ENCODE measurements around the gene ACKR3. TPM values are rescaled to one million over a fixed set of nuclear protein-coding genes. Genes with fewer than 3 reads are reported as not detected.

Gene ACKR3
- total RNA-seq, 1 donor from 2014 or later, result 56.6 TPM

GRCh38 chr2:236548179-236548921, 21.3 kb upstream of the ACKR3 start:
- H3K4me1 Mint-ChIP-seq (ENCODE audit: low read depth), result peaks cover 46% of the 10 kb centered on the region
- H3K27ac Mint-ChIP-seq (ENCODE audit: unreplicated experiment), result peak overlapping the region; percentile 87
- no peak for TF ChIP-seq CTCF (IDR thresholded peaks at IDR 0.05)
- no peak overlapping the region for H3K4me3 Mint-ChIP-seq (ENCODE audit: unreplicated experiment)
- H3K27me3 Mint-ChIP-seq (ENCODE audit: low read depth), result no peaks in the 10 kb centered on the region
- DNase-seq (ENCODE audit: low spot score), result no peak
- peaks cover 6% of the 10 kb centered on the region for H3K9me3 Mint-ChIP-seq (ENCODE audit: low read depth)
- peaks cover 4% of the 10 kb centered on the region for H3K36me3 Mint-ChIP-seq (ENCODE audit: low read depth)

DNA sequence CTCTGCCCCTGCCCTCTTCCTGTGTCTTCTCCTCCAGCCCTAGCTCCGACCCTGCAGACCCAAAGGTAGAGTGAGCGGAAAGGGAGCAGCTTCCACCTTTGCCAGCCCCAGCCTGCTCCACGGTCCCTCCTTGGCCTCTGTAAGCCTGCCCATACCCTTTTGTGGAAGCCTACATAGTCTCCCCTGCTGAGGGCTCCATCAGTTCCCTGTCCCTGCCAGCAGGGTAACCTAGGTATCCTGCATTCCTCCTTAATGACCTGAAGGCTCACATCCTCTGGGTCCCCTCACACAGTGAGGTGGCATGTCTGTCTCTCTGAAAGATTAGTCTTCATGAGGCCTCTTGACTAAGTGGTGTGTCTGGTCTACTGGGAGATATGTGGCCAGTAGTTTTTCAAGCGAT, 20.5 kb upstream of the ACKR3 start:
- H3K27ac Mint-ChIP-seq (ENCODE audit: unreplicated experiment), result no peak overlapping the region
- peaks cover 4% of the 10 kb centered on the region for H3K36me3 Mint-ChIP-seq (ENCODE audit: low read depth)
- peaks cover 54% of the 10 kb centered on the region for H3K4me1 Mint-ChIP-seq (ENCODE audit: low read depth)
- H3K27me3 Mint-ChIP-seq (ENCODE audit: low read depth), result no peaks in the 10 kb centered on the region
- no peak for DNase-seq (ENCODE audit: low spot score)
- TF ChIP-seq CTCF (IDR thresholded peaks at IDR 0.05), result no peak
- H3K9me3 Mint-ChIP-seq (ENCODE audit: low read depth), result peaks cover 11% of the 10 kb centered on the region
- no peak overlapping the region for H3K4me3 Mint-ChIP-seq (ENCODE audit: unreplicated experiment)

GRCh38 chr2:236550290-236550689, 19.3 kb upstream of the ACKR3 start:
- no peak for DNase-seq (ENCODE audit: low spot score)
- H3K27me3 Mint-ChIP-seq (ENCODE audit: low read depth), result no peaks in the 10 kb centered on the region

DNA sequence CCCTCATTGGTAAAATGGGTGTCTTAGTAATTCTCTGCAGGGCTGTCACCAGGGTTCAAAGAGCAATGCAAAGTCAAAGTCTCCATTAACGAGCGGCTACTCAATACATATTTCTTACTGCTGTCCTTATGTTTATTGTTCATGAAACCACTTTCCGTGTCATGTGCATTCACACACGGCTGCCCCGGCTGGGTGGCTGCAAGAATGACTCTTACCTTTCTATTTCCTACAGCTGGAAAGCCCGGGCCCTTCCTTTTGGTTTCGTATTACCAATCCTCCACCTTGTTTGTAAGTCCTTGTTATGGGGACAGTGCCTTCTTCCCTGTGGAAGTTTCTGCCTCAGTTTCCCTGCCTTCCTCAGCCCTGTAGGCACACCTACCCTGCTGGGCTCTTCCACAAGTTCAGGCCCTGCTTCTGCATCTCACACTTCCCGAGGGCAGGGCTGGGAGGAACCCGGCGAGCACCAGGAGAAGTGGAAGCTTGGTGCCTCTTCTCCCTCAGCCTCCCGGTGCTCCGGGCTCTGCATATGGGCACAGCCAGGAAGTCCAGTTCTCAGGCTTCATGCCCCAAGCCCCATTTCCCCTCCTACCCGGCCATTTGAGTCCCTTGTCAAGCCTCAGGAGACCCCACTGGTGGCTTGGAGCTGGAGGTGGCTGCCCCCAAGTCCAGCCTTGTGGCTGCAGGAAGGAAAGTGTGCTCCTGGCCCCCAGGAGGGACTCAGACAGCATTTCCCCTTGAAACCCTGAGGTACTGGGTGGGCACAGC, 18.7 kb upstream of the ACKR3 start:
- TF ChIP-seq CTCF (IDR thresholded peaks at IDR 0.05), result no peak
- no peak overlapping the region for H3K27ac Mint-ChIP-seq (ENCODE audit: unreplicated experiment)

More at GRCh38 chr2:236550290-236550689, 19.3 kb upstream of the ACKR3 start:
- Mint-ChIP-seq H3K4me1 (ENCODE audit: low read depth) (peaks cover 55% of the 10 kb centered on the region), H3K9me3 (ENCODE audit: low read depth) (peaks cover 17% of the 10 kb centered on the region), H3K36me3 (ENCODE audit: low read depth) (peaks cover 6% of the 10 kb centered on the region), H3K27ac (ENCODE audit: unreplicated experiment) (no peak overlapping the region), H3K4me3 (ENCODE audit: unreplicated experiment) (no peak overlapping the region)
- no peak for TF ChIP-seq CTCF (IDR thresholded peaks at IDR 0.05)

DNA sequence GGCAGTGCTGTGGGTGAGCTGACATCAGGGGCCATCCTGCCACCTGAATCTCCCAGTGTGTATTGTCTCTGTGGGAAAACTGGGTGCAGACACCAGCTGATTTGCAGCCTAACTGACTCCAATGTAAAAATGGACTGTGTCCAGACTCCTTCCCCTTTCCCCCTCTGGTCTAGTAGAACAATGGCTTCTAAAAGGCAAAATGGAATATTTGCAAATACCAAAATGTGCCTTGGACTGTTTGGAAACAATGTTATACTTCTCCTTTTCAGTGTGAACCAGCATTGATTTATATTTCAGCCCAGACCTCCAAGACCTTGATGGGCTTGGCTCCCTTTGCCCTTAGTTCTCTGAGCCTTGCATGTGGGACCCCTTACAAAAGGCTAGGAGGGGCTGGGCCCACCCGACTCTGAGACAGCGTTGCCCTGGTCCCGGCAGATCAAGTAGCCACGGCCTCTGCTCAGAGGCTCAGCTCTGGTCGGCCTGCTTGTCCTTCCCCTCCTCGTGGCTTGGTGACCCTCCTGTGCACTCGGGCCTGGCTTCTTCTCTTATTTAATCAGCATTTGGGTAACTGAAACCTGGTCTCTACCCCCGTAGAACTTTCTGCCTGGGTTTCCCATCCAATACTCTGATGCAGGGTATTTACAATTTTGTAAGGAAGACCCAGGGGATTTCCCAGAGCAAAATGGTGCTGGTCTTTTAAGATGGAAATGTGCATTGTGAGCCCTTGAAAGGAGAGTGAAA, 18.0 kb upstream of the ACKR3 start:
- peaks cover 55% of the 10 kb centered on the region for H3K4me1 Mint-ChIP-seq (ENCODE audit: low read depth)
- no peaks in the 10 kb centered on the region for H3K27me3 Mint-ChIP-seq (ENCODE audit: low read depth)
- H3K27ac Mint-ChIP-seq (ENCODE audit: unreplicated experiment), result no peak overlapping the region
- no peak for TF ChIP-seq CTCF (IDR thresholded peaks at IDR 0.05)
- peak; percentile 80 for DNase-seq (ENCODE audit: low spot score)
- H3K4me3 Mint-ChIP-seq (ENCODE audit: unreplicated experiment), result no peak overlapping the region
- peaks cover 7% of the 10 kb centered on the region for H3K36me3 Mint-ChIP-seq (ENCODE audit: low read depth)
- peaks cover 18% of the 10 kb centered on the region for H3K9me3 Mint-ChIP-seq (ENCODE audit: low read depth)

More for the DNA sequence above, 18.7 kb upstream of the ACKR3 start:
- H3K9me3 Mint-ChIP-seq (ENCODE audit: low read depth), result peaks cover 18% of the 10 kb centered on the region
- no peaks in the 10 kb centered on the region for H3K27me3 Mint-ChIP-seq (ENCODE audit: low read depth)
- H3K36me3 Mint-ChIP-seq (ENCODE audit: low read depth), result peaks cover 7% of the 10 kb centered on the region
- DNase-seq (ENCODE audit: low spot score), result peak; percentile 85
- H3K4me1 Mint-ChIP-seq (ENCODE audit: low read depth), result peaks cover 55% of the 10 kb centered on the region
- no peak overlapping the region for H3K4me3 Mint-ChIP-seq (ENCODE audit: unreplicated experiment)

All from chondrocyte (in vitro differentiated cells).